Measurements from ENCODE around the gene ADM. TPM values are rescaled to one million over a fixed set of nuclear protein-coding genes. Genes with fewer than 3 reads are reported as not detected.

The ADM gene
- total RNA-seq, 4 donors from 2014 or later: 57.3 to 152 (median 105) TPM

DNA sequence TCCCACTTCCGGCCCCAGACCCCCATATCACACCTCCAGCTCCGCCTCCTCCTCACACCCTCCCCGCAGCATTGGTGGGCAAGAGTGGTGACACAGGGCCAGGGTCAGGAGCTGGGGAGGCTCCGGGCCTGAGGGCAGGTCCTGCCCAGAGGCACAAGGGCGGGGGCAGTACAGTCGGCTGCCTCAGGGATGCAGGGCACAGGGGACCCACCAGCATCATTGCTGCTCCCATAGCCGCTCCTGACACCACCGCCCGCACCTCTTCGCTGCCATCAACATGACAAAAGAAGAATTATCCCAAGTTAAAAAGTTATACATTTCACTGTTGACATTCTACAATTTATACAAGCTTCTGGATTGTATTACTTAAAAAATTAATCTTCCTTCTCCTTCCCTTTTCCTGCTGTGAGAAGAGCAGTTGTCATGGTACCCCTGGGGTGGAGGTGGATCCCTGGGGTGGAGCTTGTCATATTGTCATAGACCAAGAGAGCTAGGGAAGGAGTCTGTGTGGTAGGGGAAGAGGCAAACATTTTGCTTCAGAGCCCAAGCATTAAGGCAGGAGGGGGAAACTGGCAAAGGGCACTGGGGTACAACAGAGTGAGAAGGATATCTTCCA, 15.0 kb upstream of the ADM start:
- Histone ChIP-seq H3K9me3 (no peaks in the 10 kb centered on the region), H3K4me1 (peaks cover 17 to 79% (median 67%) of the 10 kb centered on the region in 4 donors), H3K27ac (replicated peaks in 1 of 4) (no peak overlapping the region), H3K27me3 (peaks cover 0 to 4% (median 0%) of the 10 kb centered on the region in 4 donors), H3K4me3 (no peak overlapping the region), H3K36me3 (peaks cover 0 to 14% (median 6%) of the 10 kb centered on the region in 4 donors)
- DNase-seq (ENCODE audit: extremely low spot score): no peak
- TF ChIP-seq EP300 (IDR thresholded peaks at IDR 0.05) (no peak), POLR2A (IDR thresholded peaks at IDR 0.05; ENCODE audit: low read depth) (no peak)
- TF ChIP-seq, protein P1, sequence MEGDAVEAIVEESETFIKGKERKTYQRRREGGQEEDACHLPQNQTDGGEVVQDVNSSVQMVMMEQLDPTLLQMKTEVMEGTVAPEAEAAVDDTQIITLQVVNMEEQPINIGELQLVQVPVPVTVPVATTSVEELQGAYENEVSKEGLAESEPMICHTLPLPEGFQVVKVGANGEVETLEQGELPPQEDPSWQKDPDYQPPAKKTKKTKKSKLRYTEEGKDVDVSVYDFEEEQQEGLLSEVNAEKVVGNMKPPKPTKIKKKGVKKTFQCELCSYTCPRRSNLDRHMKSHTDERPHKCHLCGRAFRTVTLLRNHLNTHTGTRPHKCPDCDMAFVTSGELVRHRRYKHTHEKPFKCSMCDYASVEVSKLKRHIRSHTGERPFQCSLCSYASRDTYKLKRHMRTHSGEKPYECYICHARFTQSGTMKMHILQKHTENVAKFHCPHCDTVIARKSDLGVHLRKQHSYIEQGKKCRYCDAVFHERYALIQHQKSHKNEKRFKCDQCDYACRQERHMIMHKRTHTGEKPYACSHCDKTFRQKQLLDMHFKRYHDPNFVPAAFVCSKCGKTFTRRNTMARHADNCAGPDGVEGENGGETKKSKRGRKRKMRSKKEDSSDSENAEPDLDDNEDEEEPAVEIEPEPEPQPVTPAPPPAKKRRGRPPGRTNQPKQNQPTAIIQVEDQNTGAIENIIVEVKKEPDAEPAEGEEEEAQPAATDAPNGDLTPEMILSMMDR (IDR thresholded peaks at IDR 0.05): no peak
- intact Hi-C loops (cut with DNase I): no loop called here
- 96% methylated on average over 6 of the region's 10 CpGs for whole genome bisulfite sequencing

DNA sequence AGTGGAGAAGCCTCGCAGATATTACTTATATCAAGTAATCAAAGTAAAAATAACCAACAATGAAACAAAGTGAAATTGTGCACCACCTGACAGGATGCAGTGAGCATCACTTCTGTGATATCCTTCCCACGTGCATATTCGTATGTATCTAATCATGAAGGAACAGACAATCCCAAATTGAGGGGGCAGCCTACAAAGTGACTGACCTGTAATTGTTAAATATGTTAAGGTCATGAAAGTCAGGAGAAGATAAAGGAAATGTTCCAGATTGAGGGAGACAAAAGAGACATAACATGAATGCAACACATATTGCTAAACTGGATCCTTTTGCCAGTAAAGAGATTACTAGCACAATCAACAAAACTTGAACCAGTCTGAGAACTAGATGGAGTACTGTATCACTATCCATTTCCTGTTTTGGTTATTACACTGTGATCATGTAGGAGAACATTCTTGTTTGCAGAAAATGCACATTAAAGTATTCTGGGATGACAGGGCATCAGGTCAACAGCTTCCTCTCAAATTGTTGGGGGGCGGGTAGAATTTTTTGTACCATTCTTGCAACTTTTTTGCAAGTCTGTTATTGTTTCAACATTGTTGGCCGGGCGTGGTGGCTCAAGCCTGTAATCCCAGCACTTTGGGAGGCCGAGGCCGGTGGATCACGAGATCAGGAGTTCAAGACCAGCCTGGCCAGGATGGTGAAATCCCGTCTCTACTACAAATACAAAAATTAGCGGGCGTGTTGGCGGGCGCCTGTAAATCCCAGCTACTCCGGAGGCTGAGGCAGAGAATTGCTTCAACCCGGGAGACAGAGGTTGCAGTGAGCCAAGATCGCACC, 12.9 kb upstream of the ADM start:
- WGBS: 88% methylated on average over 17 of the region's 17 CpGs
- H3K27ac ChIP-seq (replicated peaks in 1 of 4): peak overlapping the region; percentile 91 to 99 (median 96)
- peaks cover 0 to 4% (median 0%) of the 10 kb centered on the region in 4 donors for H3K27me3 ChIP-seq
- no peaks in the 10 kb centered on the region for H3K9me3 ChIP-seq
- peaks cover 0 to 14% (median 6%) of the 10 kb centered on the region in 4 donors for H3K36me3 ChIP-seq
- no peak overlapping the region for H3K4me3 ChIP-seq
- TF ChIP-seq, protein P1 (IDR thresholded peaks at IDR 0.05): no peak
- TF ChIP-seq POLR2AphosphoS5 (IDR thresholded peaks at IDR 0.05) (no peak), POLR2A (IDR thresholded peaks at IDR 0.05; ENCODE audit: low read depth) (no peak), EP300 (IDR thresholded peaks at IDR 0.05) (no peak)
- DNase-seq (ENCODE audit: extremely low spot score): no peak
- intact Hi-C loops (cut with DNase I): no loop called here
- H3K4me1 ChIP-seq: peaks cover 15 to 71% (median 63%) of the 10 kb centered on the region in 4 donors

DNA sequence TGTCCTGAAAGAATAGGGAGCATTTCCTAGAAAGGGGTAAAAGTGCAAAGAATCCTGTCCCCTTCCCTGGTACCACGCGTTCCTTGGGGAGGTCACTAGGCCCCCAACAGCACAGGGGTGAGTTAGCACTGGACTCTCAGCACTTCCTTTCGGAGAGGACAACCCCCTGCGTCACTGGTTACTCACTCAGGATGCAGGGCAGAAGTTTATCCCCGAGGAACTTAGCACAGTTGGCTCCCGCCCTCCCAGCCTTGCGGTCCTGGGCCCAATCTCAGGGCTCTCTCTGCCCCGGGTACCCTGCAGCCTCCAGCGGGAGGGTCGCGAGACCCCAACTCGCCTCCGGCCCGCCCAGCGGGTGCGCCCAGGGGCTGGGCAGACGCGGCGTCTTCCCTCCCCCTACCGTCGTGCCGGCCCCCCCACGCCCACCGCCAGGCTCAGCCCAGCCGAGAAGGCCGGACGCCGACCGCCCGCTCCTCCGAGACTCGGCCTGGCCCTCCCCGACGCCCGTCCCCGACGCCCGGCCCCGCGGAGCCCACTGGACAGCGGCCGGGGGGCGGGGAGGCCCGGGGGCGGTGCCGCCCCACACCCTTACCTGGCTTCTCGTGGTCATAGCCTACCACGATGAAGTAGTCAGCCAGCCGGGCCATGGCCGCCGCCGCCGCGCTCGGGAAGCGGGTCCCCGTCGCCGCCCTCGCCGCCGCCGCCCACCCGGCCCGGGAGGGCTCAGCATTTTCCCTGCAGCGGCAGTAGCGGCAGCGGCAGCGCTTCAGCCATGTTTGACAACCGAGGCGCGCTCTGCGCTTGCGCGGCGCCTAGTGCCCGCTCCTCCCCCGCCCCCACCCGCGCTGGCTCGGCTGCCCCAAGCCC, 11.2 kb upstream of the ADM start, which contains the start of gene SBF2:
TSS of gene SBF2 (minus strand) at position 797 of the 867 bp plus-strand sequence. CDS start at position 647, 150 bp downstream.
- peak within 1 kb of the TSS; percentile 70 to 93 (median 77) for H3K4me3 ChIP-seq
- peaks cover 0 to 4% (median 0%) of the 10 kb centered on the region in 4 donors for H3K27me3 ChIP-seq
- intact Hi-C loops (cut with DNase I): no loop called here
- peak within 1 kb of the TSS; percentile 91 to 99 (median 96) for H3K27ac ChIP-seq (replicated peaks in 1 of 4)
- no peaks in the 10 kb centered on the region for H3K9me3 ChIP-seq
- H3K36me3 ChIP-seq: peaks cover 0 to 8% (median 2%) of the 10 kb centered on the region in 4 donors
- no peak for TF ChIP-seq EP300 (IDR thresholded peaks at IDR 0.05)
- peak; percentile 90 to 94 for TF ChIP-seq POLR2AphosphoS5 (IDR thresholded peaks at IDR 0.05)
- TF ChIP-seq POLR2A (IDR thresholded peaks at IDR 0.05; ENCODE audit: low read depth): peak; percentile 72
- TF ChIP-seq, protein P1 (IDR thresholded peaks at IDR 0.05): peak in 1 of 3 experiments; percentile 8
- 2% methylated on average over 23 of the region's 81 CpGs for whole genome bisulfite sequencing
- DNase-seq (ENCODE audit: extremely low spot score): peak; percentile 95
- peaks cover 15 to 57% (median 53%) of the 10 kb centered on the region in 4 donors for H3K4me1 ChIP-seq

DNA sequence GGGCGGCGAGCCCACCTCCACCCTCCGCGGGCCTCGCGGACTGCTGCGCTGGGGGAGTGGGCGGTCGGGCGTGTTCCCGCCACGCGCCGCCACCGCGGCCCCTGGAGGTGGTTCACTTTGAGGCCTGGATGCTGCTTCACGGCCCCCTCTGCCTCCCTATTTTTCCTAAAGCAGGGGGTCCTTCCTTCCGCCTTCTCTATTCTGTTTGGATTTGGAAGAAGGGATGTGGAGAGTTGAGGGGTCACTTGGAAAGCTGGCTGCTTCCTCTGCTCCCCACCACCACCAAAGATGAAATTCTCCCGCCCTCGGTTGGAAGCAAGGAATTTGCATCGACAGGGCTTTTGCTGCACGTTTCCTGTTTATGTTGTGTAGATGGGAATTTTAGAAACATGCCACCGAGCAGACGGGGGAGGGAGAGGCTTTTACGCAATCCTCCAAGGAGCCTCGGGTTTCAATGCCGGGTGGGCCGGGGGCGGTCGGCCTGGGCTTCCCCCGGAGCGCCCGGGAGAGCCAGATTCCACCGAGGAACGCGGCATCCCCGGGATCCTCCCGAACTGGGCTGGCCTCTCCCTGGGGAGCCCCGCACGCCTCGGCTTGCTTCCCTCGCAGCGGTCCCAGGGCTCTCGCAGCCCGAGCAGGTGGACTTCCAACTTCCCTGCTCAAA, 10.5 kb upstream of the ADM start:
- peak; percentile 92 for DNase-seq (ENCODE audit: extremely low spot score)
- Histone ChIP-seq H3K27ac (replicated peaks in 1 of 4) (peak overlapping the region; percentile 91 to 99 (median 96)), H3K27me3 (peaks cover 0 to 4% (median 0%) of the 10 kb centered on the region in 4 donors), H3K4me1 (peaks cover 15 to 50% (median 46%) of the 10 kb centered on the region in 4 donors), H3K4me3 (peak overlapping the region; percentile 70 to 93 (median 77)), H3K9me3 (no peaks in the 10 kb centered on the region), H3K36me3 (peaks cover 0 to 3% (median under 1%) of the 10 kb centered on the region in 4 donors)
- peak; percentile 7 to 45 for TF ChIP-seq POLR2AphosphoS5 (IDR thresholded peaks at IDR 0.05)
- no peak for TF ChIP-seq EP300 (IDR thresholded peaks at IDR 0.05)
- TF ChIP-seq, protein P1 (IDR thresholded peaks at IDR 0.05): no peak
- intact Hi-C loops (cut with DNase I): no loop called here
- WGBS: 3% methylated on average over 25 of the region's 45 CpGs
